ENCODE measurements around the gene SELENOM.
A peak's percentile ranks its signal among the peaks of the same experiment; 100 is the strongest.

GRCh38 chr22:31103899-31104694 is 3.3 kb downstream of the SELENOM start:
- peak in 2 of 4 experiments; percentile 31 to 33 for TF ChIP-seq CTCF (IDR thresholded peaks at IDR 0.05)
- TF ChIP-seq POLR2AphosphoS5 (IDR thresholded peaks at IDR 0.05) = peak; percentile 94
- peak; percentile 51 to 62 for TF ChIP-seq POLR2A (IDR thresholded peaks at IDR 0.05)
